Progenitor cell of endocrine pancreas (in vitro differentiated cells): ENCODE data around the gene ABHD1. TPM values are rescaled to one million over a fixed set of nuclear protein-coding genes. Genes with fewer than 3 reads are reported as not detected.

Experiments used
- DNase-seq: peaks from one replicate; pipeline ENCODE4 v3.0.0; 2021; ENCODE audit warnings: low spot score; ENCODE audit not compliant: unreplicated experiment
- H3K27ac Mint-ChIP-seq: 2 replicates; pipeline ENCODE4 v1.8.0; 2021; ENCODE audit warnings: mild to moderate bottlenecking, moderate library complexity, mixed read lengths
- H3K27me3 Mint-ChIP-seq: 2 replicates; pipeline ENCODE4 v1.8.0; 2021; ENCODE audit warnings: mixed read lengths
- H3K36me3 Mint-ChIP-seq: 2 replicates; pipeline ENCODE4 v1.8.0; 2022; ENCODE audit warnings: mixed read lengths; ENCODE audit not compliant: insufficient read depth
- H3K4me1 Mint-ChIP-seq: 2 replicates; pipeline ENCODE4 v1.8.0; 2021; ENCODE audit warnings: low read depth, mixed read lengths
- H3K4me3 Mint-ChIP-seq: 2 replicates; pipeline ENCODE4 v1.8.0; 2021; ENCODE audit warnings: low read depth, mild to moderate bottlenecking, moderate library complexity, mixed read lengths
- H3K9me3 Mint-ChIP-seq: 2 replicates; pipeline ENCODE4 v1.8.0; 2021; ENCODE audit warnings: low read depth, mixed read lengths
- total RNA-seq: library from RNA; stranded (reverse); gene quantifications from 2 replicates; pipeline ENCODE4 v1.2.1, GENCODE V29; 2021
- TF ChIP-seq, protein P1 (sequence below): fragments of 200-600 bp; sonication (generic); IDR thresholded peaks from one replicate; pipeline ENCODE4 v1.5.0; 2021; ENCODE audit warnings: antibody characterized with exemption, mild to moderate bottlenecking; ENCODE audit not compliant: unreplicated experiment

Gene ABHD1
- total RNA-seq, 1 donor from 2014 or later, result 0.34 TPM

- TF ChIP-seq, protein P1, sequence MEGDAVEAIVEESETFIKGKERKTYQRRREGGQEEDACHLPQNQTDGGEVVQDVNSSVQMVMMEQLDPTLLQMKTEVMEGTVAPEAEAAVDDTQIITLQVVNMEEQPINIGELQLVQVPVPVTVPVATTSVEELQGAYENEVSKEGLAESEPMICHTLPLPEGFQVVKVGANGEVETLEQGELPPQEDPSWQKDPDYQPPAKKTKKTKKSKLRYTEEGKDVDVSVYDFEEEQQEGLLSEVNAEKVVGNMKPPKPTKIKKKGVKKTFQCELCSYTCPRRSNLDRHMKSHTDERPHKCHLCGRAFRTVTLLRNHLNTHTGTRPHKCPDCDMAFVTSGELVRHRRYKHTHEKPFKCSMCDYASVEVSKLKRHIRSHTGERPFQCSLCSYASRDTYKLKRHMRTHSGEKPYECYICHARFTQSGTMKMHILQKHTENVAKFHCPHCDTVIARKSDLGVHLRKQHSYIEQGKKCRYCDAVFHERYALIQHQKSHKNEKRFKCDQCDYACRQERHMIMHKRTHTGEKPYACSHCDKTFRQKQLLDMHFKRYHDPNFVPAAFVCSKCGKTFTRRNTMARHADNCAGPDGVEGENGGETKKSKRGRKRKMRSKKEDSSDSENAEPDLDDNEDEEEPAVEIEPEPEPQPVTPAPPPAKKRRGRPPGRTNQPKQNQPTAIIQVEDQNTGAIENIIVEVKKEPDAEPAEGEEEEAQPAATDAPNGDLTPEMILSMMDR, result no peak
- no peak overlapping the region for H3K4me3 Mint-ChIP-seq
- no peaks in the 10 kb centered on the region for H3K36me3 Mint-ChIP-seq
- H3K4me1 Mint-ChIP-seq, result peaks cover 4% of the 10 kb centered on the region
- H3K9me3 Mint-ChIP-seq, result no peaks in the 10 kb centered on the region
- H3K27me3 Mint-ChIP-seq, result peaks cover 3% of the 10 kb centered on the region
- no peak for DNase-seq
- no peak overlapping the region for H3K27ac Mint-ChIP-seq
These were observed 35.7 kb downstream of the ABHD1 start for GRCh38 chr2:27159271-27159670.

- TF ChIP-seq, protein P1, result no peak
- Mint-ChIP-seq H3K27ac (no peak overlapping the region), H3K4me3 (no peak overlapping the region), H3K27me3 (peaks cover 3% of the 10 kb centered on the region), H3K4me1 (peaks cover 4% of the 10 kb centered on the region), H3K9me3 (no peaks in the 10 kb centered on the region), H3K36me3 (no peaks in the 10 kb centered on the region)
- DNase-seq, result no peak
These were observed 36.6 kb downstream of the ABHD1 start for GRCh38 chr2:27160191-27160590.

DNA sequence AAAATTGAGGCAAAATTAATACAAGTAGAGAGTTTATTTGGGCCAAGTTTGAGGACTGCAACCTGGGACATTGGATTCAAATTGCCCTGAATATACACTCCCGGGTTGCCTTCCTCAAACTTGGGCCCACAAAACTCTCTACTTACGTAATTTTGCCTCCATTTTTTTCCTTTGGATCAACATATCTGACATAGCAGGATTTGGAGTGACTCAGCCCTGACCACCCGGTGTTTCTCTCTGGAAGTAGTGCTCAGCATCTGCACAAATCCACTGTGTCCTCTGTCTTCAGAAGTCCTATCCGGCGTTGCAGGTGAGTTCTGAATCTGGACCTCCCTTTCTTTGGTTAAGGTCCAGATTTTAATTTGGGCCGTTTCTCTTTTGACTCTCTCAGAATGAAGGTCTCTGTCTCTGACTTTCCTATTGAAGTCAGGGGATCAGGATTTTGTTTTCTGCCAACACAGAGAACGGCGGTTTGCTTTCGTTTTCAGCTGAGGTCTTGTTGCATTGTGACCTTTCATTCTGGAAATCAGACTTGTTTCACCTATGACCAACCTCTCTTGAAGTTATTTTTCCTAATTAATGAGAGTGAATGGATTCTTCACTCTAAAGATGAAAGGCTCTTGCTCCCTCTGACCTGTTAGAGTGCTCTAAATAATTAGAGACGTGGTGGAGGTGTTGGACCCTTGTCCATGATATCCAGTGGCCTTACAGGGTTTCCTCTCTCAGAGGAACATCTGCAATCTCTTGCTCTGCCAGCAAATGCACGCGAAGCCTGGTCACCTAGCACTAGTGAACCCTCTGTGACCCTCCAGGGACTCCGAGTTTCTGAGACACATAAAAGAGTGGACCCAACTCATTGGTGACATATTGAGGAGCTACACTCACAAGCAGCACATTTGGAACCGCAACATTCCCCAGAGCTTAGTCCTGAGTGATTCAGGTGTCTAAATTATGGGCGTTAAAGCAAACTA, 38.8 kb downstream of the ABHD1 start:
- H3K36me3 Mint-ChIP-seq, result no peaks in the 10 kb centered on the region
- DNase-seq, result no peak
- H3K4me3 Mint-ChIP-seq, result no peak overlapping the region
- H3K9me3 Mint-ChIP-seq, result no peaks in the 10 kb centered on the region
- TF ChIP-seq, protein P1, result no peak
- peaks cover 3% of the 10 kb centered on the region for H3K27me3 Mint-ChIP-seq
- H3K27ac Mint-ChIP-seq, result no peak overlapping the region
- peaks cover 7% of the 10 kb centered on the region for H3K4me1 Mint-ChIP-seq

GRCh38 chr2:27164960-27165763, 41.5 kb downstream of the ABHD1 start:
- Mint-ChIP-seq H3K27ac (no peak overlapping the region), H3K36me3 (no peaks in the 10 kb centered on the region), H3K9me3 (no peaks in the 10 kb centered on the region), H3K4me1 (peaks cover 3% of the 10 kb centered on the region), H3K4me3 (no peak overlapping the region), H3K27me3 (peaks cover 3% of the 10 kb centered on the region)
- DNase-seq, result no peak
- TF ChIP-seq, protein P1, result no peak

GRCh38 chr2:27170581-27171337, 47.1 kb downstream of the ABHD1 start:
- Mint-ChIP-seq H3K9me3 (no peaks in the 10 kb centered on the region), H3K27ac (no peak overlapping the region), H3K36me3 (no peaks in the 10 kb centered on the region), H3K27me3 (peaks cover 11% of the 10 kb centered on the region), H3K4me3 (no peak overlapping the region), H3K4me1 (peaks cover 3% of the 10 kb centered on the region)
- TF ChIP-seq, protein P1, result no peak
- no peak for DNase-seq
